HepG2 (cell line): ENCODE data around the gene HLA-DQB2. TPM values are rescaled to one million over a fixed set of nuclear protein-coding genes. Genes with fewer than 3 reads are reported as not detected.
A peak's percentile ranks its signal among the peaks of the same experiment; 100 is the strongest.
"Not testable (repeated sequence)": the region's sequence is repeated elsewhere in the genome, so short reads cannot be mapped to it uniquely, and the experiment has no call there.

Source experiments
- ATAC-seq: fragments of 200-7000 bp; cut with Tn5 transposase; 3 replicates; pipeline ENCODE4 v1.9.1; 2020; ENCODE audit warnings: mild to moderate bottlenecking, moderate library complexity
- BruUV-seq: library from RNA; stranded (reverse); fragments of 400-500 nt; replicated peaks from 2 replicates; lab custom pipeline; 2021; lab: Mats Ljungman, UMichigan
- CTCF ChIA-PET: fragments of 300-600 bp; formaldehyde crosslinking; extraction: SDS; loops from one replicate; lab custom pipeline; 2021; ENCODE audit warnings: low total read pairs, inconsistent platforms, low intra/inter-chr PET ratio; lab: Yijun Ruan, JAX
- POLR2A ChIA-PET: fragments of 350-600 bp; sonication (Branson Sonifier 250); formaldehyde crosslinking; loops from one replicate; lab custom pipeline; 2020; ENCODE audit warnings: antibody characterized with exemption, inconsistent platforms; lab: Yijun Ruan, JAX
- DNase-seq: peaks from one replicate; pipeline ENCODE4 v3.0.0-alpha.2; 2015; ENCODE audit warnings: low spot score
- FAIRE-seq: peaks from 3 replicates; lab custom pipeline; 2011; peaks lifted over from hg19 to GRCh38; lab: Jason Lieb, UNC
- H2AFZ ChIP-seq: one replicate; pipeline ENCODE4 v1.6.1; 2011; ENCODE audit warnings: low read length, inconsistent platforms
- H3K27ac ChIP-seq: fragments of 300-600 bp; 3 replicates; pipeline ENCODE4 v1.8.0; 2011; ENCODE audit warnings: mixed run types, mild to moderate bottlenecking, mixed read lengths, low read length, inconsistent platforms; ENCODE audit not compliant: insufficient read depth; ENCODE audit errors: extremely low read length
- H3K27me3 ChIP-seq, 2 experiments: fragments of 200-600 bp in 1 of 2; 2 replicates in 1 of 2; 3 replicates in 1 of 2; pipeline versions ENCODE4 v1.6.0 to v1.8.0; 2011; ENCODE audit warnings: low read length in 2 of 2, mild to moderate bottlenecking in 2 of 2, moderate library complexity in 2 of 2, inconsistent platforms in 1 of 2; ENCODE audit not compliant: insufficient read depth in 2 of 2, control insufficient read depth in 1 of 2
- H3K36me3 ChIP-seq, 2 experiments: fragments of 200-600 bp in 1 of 2; replicated peaks in 1 of 2; 2 replicates in 1 of 2; 3 replicates in 1 of 2; pipeline versions ENCODE4 v1.5.1 to v1.8.0; 2011; ENCODE audit warnings: low read length in 2 of 2, inconsistent platforms in 1 of 2; ENCODE audit not compliant: insufficient read depth in 2 of 2, control insufficient read depth in 1 of 2
- H3K4me1 ChIP-seq: 2 replicates; pipeline ENCODE4 v1.5.1; 2012; ENCODE audit warnings: low read length, inconsistent platforms; ENCODE audit not compliant: insufficient read depth
- H3K4me2 ChIP-seq: 2 replicates; pipeline ENCODE4 v1.6.0; 2011; ENCODE audit warnings: low read depth, low read length, inconsistent platforms
- H3K4me3 ChIP-seq, 3 experiments: fragments of 200-600 bp in 1 of 3; sonication (generic), shearing (Covaris generic) in 1 of 3; replicated peaks in 1 of 3; 2 replicates each; pipeline ENCODE4 v1.5.1; 2011 to 2016; ENCODE audit warnings: low read length in 3 of 3, inconsistent platforms in 2 of 3, low read depth in 2 of 3, mild to moderate bottlenecking in 2 of 3, control low read depth in 1 of 3, mixed read lengths in 1 of 3; ENCODE audit not compliant: insufficient read depth in 1 of 3
- H3K79me2 ChIP-seq: one replicate; pipeline ENCODE4 v1.6.1; 2011; ENCODE audit warnings: low read length, inconsistent platforms; ENCODE audit not compliant: insufficient read depth
- H3K9ac ChIP-seq: 2 replicates; pipeline ENCODE4 v1.6.0; 2011; ENCODE audit warnings: mild to moderate bottlenecking, low read depth, low read length, inconsistent platforms; ENCODE audit not compliant: insufficient read depth
- H3K9me3 ChIP-seq: 2 replicates; pipeline ENCODE4 v1.5.1; 2012; ENCODE audit warnings: mild to moderate bottlenecking, low read length
- H4K20me1 ChIP-seq: 2 replicates; pipeline ENCODE4 v1.6.0; 2011; ENCODE audit warnings: inconsistent platforms, mild to moderate bottlenecking, low read length, moderate library complexity; ENCODE audit not compliant: insufficient read depth
- CCAR2 ChIP-seq: fragments of 200-400 bp; formaldehyde crosslinking; optimal IDR thresholded peaks from 2 replicates; pipeline ENCODE3; 2018; ENCODE audit warnings: low read depth, mild to moderate bottlenecking, low read length, moderate library complexity
- CTCF ChIP-seq: sonication (generic); formaldehyde crosslinking; IDR thresholded peaks from 2 replicates; pipeline ENCODE4 v1.5.0; 2020; ENCODE audit warnings: mild to moderate bottlenecking, missing genetic modification reagents, moderate library complexity
- ZNF614 ChIP-seq: IDR thresholded peaks from 2 replicates; pipeline ENCODE4 v1.6.1; 2018; ENCODE audit warnings: missing biosample characterization, missing genetic modification reagents, inconsistent platforms, borderline replicate concordance
- ZNF891 ChIP-seq: sonication (generic); formaldehyde crosslinking; IDR thresholded peaks from 2 replicates; pipeline ENCODE4 v1.5.0; 2020; ENCODE audit warnings: mild to moderate bottlenecking, missing genetic modification reagents
- WGBS: methylation state at CpG from one replicate; pipeline ENCODE4 v1.1.6; 2017; ENCODE audit warnings: low lambda C conversion rate; 5-methylcytosine and 5-hydroxymethylcytosine counted together
- in situ Hi-C: cut with HindIII; loops from 2 replicates; pipeline ENCODE4 v1.10.0; 2017; ENCODE audit warnings: low pct_unique_long_range_greater_than_20kb; ENCODE audit not compliant: extremely low pct_ligation_motif_present
- intact Hi-C: fragments of 100-400 bp; cut with micrococcal nuclease; formaldehyde crosslinking; loops from one replicate; pipeline ENCODE4 v1.10.0; 2022; ENCODE audit not compliant: unreplicated experiment
- polyA plus RNA-seq, 8 experiments: library from polyadenylated mRNA; depleted of rRNA in 3 of 8; stranded (reverse) in 7 of 8; unstranded in 1 of 8; fragments of >200 nt; fragmentation: Illumina TruSeq in 4 of 8; extraction: Trizol in 4 of 8; gene quantifications; 2 replicates each; pipeline versions ENCODE4 v1.2.1 to v1.2.3, GENCODE V29; 2011 to 2016; ENCODE audit warnings: low read depth in 4 of 8, missing spikeins in 1 of 8, mixed read lengths in 1 of 8; ENCODE audit not compliant: insufficient read depth in 1 of 8
- total RNA-seq, 5 experiments: library from RNA; depleted of rRNA; stranded (reverse); fragments of >200 nt; fragmentation: Illumina TruSeq; extraction: Trizol; gene quantifications; 2 replicates each; pipeline ENCODE4 v1.2.3, GENCODE V29; 2016; ENCODE audit warnings: low read depth in 1 of 5

HLA-DQB2 gene
- total and polyA plus RNA-seq, 2 of the 13 experiments (the other 11 are each of a cell fraction or from before 2014, with no cell fraction given): not detected

DNA sequence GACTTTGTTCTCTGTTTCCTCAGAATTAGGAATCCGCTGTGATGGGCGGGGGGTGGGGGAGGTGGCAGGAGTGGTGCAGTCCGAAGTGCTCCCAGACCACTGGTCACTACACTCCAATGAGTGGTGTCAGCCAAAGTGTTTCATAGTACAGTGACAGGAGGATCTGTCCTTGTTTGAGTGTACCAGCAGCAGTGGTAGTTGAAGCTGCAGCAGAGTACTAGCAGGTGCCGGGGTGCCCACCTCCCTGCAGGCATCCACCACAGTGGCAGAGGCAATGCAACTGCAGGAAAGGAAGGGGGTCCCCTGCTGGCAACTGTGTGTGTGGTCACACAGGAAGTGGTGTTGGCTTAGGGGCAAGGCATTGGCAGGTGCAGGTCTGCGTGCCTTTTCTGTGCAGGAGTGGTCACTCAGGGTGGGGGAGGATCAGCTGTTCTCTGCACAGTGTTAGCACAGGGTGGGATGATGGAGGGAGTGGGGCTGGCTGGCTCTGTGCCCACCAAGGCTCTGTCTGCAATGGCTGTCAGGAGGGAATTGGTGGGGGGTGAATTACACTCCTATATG lies 43.8 kb upstream of the HLA-DQB2 start:
- in situ Hi-C loops: no loop called here
- Histone ChIP-seq H3K4me3 (no peak overlapping the region), H3K9me3 (no peaks in the 10 kb centered on the region), H3K4me2 (no peak overlapping the region), H3K9ac (no peak overlapping the region), H3K79me2 (no peaks in the 10 kb centered on the region), H3K27me3 (peaks cover 1 to 4% of the 10 kb centered on the region in 2 experiments; a peak in 1 of 5 replicates), H2AFZ (no peak overlapping the region), H3K36me3 (no peaks in the 10 kb centered on the region), H3K27ac (no peak overlapping the region), H4K20me1 (no peaks in the 10 kb centered on the region), H3K4me1 (no peaks in the 10 kb centered on the region)
- WGBS: 26% methylated on average over 5 of the region's 5 CpGs
- intact Hi-C loops: no loop called here
- DNase-seq (no peak), FAIRE-seq (no peak), ATAC-seq (peak; percentile 53)
- BruUV-seq: no TSS peak
- TF ChIP-seq ZNF891 (CRISPR knock-in tag) (no peak), CTCF (CRISPR knock-in tag) (peak; percentile 18; the same call in 1 of the 2 replicates), CCAR2 (no peak), ZNF614 (CRISPR knock-in tag) (no peak)
- ChIA-PET POLR2A (no interaction called here), CTCF (no interaction called here)

DNA sequence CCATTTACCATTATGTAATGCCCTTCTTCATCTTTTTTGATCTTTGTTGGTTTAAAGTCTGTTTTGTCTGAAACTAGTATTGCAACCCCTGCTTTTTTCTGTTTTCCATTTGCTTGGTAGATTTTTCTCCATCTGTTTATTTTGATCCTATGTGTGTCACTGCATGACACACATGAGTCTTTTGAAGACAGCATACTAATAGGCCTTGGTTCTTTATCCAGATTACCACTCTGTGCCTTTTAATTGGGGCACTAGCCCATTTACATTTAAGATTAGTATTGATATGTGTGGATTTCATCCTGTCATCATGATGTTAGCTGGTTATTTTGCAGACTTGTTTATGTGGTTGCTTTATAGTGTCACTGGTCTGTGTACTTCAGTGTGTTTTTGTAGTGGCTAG lies 42.1 kb upstream of the HLA-DQB2 start:
- H4K20me1 ChIP-seq, H3K4me1 ChIP-seq, H3K79me2 ChIP-seq, H3K4me2 ChIP-seq, ATAC-seq, H3K36me3 ChIP-seq, H3K27ac ChIP-seq, POLR2A ChIA-PET, H3K27me3 ChIP-seq, H3K9me3 ChIP-seq, H3K9ac ChIP-seq, DNase-seq, H3K4me3 ChIP-seq, FAIRE-seq, CTCF ChIA-PET, H2AFZ ChIP-seq, in situ Hi-C loops, intact Hi-C loops, BruUV-seq: not testable (repeated sequence)
